Measurements from ENCODE around the gene RANGAP1. TPM values are rescaled to one million over a fixed set of nuclear protein-coding genes. Genes with fewer than 3 reads are reported as not detected.

Gene RANGAP1
- polyA plus RNA-seq, 3 donors: 8.3 to 30.2 (median 8.5) TPM

- H3K79me2 ChIP-seq (ENCODE audit: insufficient read depth, low read length): no peaks in the 10 kb centered on the region
- H3K36me3 Mint-ChIP-seq: peaks cover 48 to 73% of the 10 kb centered on the region in 2 donors
- H2AFZ ChIP-seq (ENCODE audit: insufficient read depth, low read depth, low read length, poor library complexity, severe bottlenecking): no peak overlapping the region
- peaks cover 0 to 7% (median 5%) of the 10 kb centered on the region in 7 donors for H3K9me3 Mint-ChIP-seq
- peaks cover 0 to 4% (median 0%) of the 10 kb centered on the region in 3 donors for H3K27me3 Mint-ChIP-seq (ENCODE audit: low read depth in 3 of 3)
- H3K4me3 ChIP-seq (replicated peaks in 1 of 3; ENCODE audit: low read depth in 2 of 3, low read length in 3 of 3): no peak overlapping the region
- H3K4me1 Mint-ChIP-seq: peaks cover 27% of the 10 kb centered on the region
- no peak overlapping the region for H3K4me3 Mint-ChIP-seq
- no peak overlapping the region for H3K9ac ChIP-seq (ENCODE audit: insufficient read depth, low read length, poor library complexity, severe bottlenecking)
- TF ChIP-seq CTCF (IDR thresholded peaks at IDR 0.05): no peak
- intact Hi-C loops (cut with micrococcal nuclease): no loop called here
- no peak overlapping the region for H3K27ac ChIP-seq (ENCODE audit: low read depth in 1 of 2, low read length in 2 of 2)
- no peak for DNase-seq
- H4K20me1 ChIP-seq (ENCODE audit: insufficient read depth, low read length): no peaks in the 10 kb centered on the region
- peaks cover 28% of the 10 kb centered on the region in 2 donors for H3K4me1 ChIP-seq (ENCODE audit: control insufficient read depth in 1 of 2, insufficient read depth in 2 of 2, low read length in 2 of 2)
- H3K27ac Mint-ChIP-seq: peak overlapping the region in 1 of 7 donors; percentile 37
- 100% methylated on average over 7 of the region's 10 CpGs for WGBS (ENCODE audit: insufficient coverage)
- H3K4me2 ChIP-seq (replicated peaks; ENCODE audit: extremely low read depth, low read length, poor library complexity, severe bottlenecking): no peak overlapping the region
- peaks cover 24 to 65% of the 10 kb centered on the region in 2 donors for H3K36me3 ChIP-seq (replicated peaks in 1 of 2; ENCODE audit: control insufficient read depth in 1 of 2, insufficient read depth in 2 of 2, low read length in 2 of 2)
- no peaks in the 10 kb centered on the region for H3K27me3 ChIP-seq (ENCODE audit: control insufficient read depth in 2 of 2, insufficient read depth in 2 of 2, low read length in 2 of 2)
- H3K9me3 ChIP-seq (replicated peaks in 1 of 2; ENCODE audit: control insufficient read depth in 1 of 2, insufficient read depth in 1 of 2, low read length in 2 of 2): no peaks in the 10 kb centered on the region
Observed at GRCh38 chr22:41215409-41215808, 70.6 kb downstream of the RANGAP1 start.

DNA sequence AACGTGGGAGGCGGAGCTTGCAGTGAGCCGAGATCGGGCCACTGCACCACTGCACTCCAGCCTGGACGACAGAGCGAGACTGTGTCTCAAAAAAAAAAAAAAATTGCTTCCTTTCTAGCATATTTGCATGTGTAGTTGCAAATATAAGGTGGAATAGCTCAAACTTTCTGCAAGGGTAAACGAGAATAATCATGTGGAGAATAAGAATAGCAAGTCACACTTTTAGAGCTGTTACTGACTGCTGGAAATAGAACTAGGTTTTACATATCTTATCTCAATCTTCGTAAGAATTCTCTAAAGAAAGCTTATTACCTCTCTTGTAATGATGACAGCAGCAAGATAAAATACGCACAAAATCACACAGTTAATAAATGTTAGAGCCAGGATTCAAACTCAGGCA, 79.3 kb downstream of the RANGAP1 start:
- H3K4me1 ChIP-seq (ENCODE audit: control insufficient read depth in 1 of 2, insufficient read depth in 2 of 2, low read length in 2 of 2): peaks cover 14 to 15% of the 10 kb centered on the region in 2 donors
- no peak overlapping the region for H3K4me3 ChIP-seq (replicated peaks in 1 of 3; ENCODE audit: low read depth in 2 of 3, low read length in 3 of 3)
- Mint-ChIP-seq H3K9me3 (peaks cover 0 to 2% (median 0%) of the 10 kb centered on the region in 7 donors), H3K27me3 (ENCODE audit: low read depth in 3 of 3) (peaks cover 0 to 2% (median 1%) of the 10 kb centered on the region in 3 donors), H3K36me3 (peaks cover 19 to 36% of the 10 kb centered on the region in 2 donors), H3K27ac (no peak overlapping the region), H3K4me3 (no peak overlapping the region), H3K4me1 (peaks cover 15% of the 10 kb centered on the region)
- no peak overlapping the region for H3K27ac ChIP-seq (ENCODE audit: low read depth in 1 of 2, low read length in 2 of 2)
- 100% methylated on average over 2 of the region's 9 CpGs for WGBS (ENCODE audit: insufficient coverage)
- H3K9me3 ChIP-seq (replicated peaks in 1 of 2; ENCODE audit: control insufficient read depth in 1 of 2, insufficient read depth in 1 of 2, low read length in 2 of 2): no peaks in the 10 kb centered on the region
- H3K79me2 ChIP-seq (ENCODE audit: insufficient read depth, low read length): peaks cover 37% of the 10 kb centered on the region
- intact Hi-C loops (cut with micrococcal nuclease): loop anchor here (10.0 kb wide), 2 partner anchors 78 to 252 kb away; partner anchors contain the start of genes RANGAP1 (in 1 of the 2) and RBX1 (in 1 of the 2)
- no peak overlapping the region for H3K9ac ChIP-seq (ENCODE audit: insufficient read depth, low read length, poor library complexity, severe bottlenecking)
- no peaks in the 10 kb centered on the region for H3K27me3 ChIP-seq (ENCODE audit: control insufficient read depth in 2 of 2, insufficient read depth in 2 of 2, low read length in 2 of 2)
- peaks cover 6 to 22% of the 10 kb centered on the region in 2 donors for H3K36me3 ChIP-seq (replicated peaks in 1 of 2; ENCODE audit: control insufficient read depth in 1 of 2, insufficient read depth in 2 of 2, low read length in 2 of 2)
- H3K4me2 ChIP-seq (replicated peaks; ENCODE audit: extremely low read depth, low read length, poor library complexity, severe bottlenecking): no peak overlapping the region
- no peaks in the 10 kb centered on the region for H4K20me1 ChIP-seq (ENCODE audit: insufficient read depth, low read length)
- no peak for TF ChIP-seq CTCF (IDR thresholded peaks at IDR 0.05)
- no peak for DNase-seq
- no peak overlapping the region for H2AFZ ChIP-seq (ENCODE audit: insufficient read depth, low read depth, low read length, poor library complexity, severe bottlenecking)

All from CD14-positive monocyte (primary cell).